ENCODE results near the gene TMED10. TPM values are rescaled to one million over a fixed set of nuclear protein-coding genes. Genes with fewer than 3 reads are reported as not detected.

The TMED10 gene
- polyA plus RNA-seq, 1 donor from 2014 or later: 146 TPM

GRCh38 chr14:75163677-75164076, 12.7 kb downstream of the TMED10 start:
- H3K4me3 ChIP-seq (ENCODE audit: low read length): no peak overlapping the region
- TF ChIP-seq EP300 (conservative IDR thresholded peaks at IDR 0.05; ENCODE audit: poor library complexity, severe bottlenecking): no peak
- TF ChIP-seq REST (IDR thresholded peaks at IDR 0.05; ENCODE audit: borderline replicate concordance): no peak
- no peak for TF ChIP-seq SMC3 (conservative IDR thresholded peaks at IDR 0.05; ENCODE audit: poor library complexity)
- TF ChIP-seq CTCF (IDR thresholded peaks at IDR 0.05; ENCODE audit: poor library complexity, severe bottlenecking): no peak
- no peak for TF ChIP-seq RAD21 (conservative IDR thresholded peaks at IDR 0.05)
- TF ChIP-seq POLR2AphosphoS5 (IDR thresholded peaks at IDR 0.05): no peak
- TF ChIP-seq TAF1 (IDR thresholded peaks at IDR 0.05; ENCODE audit: low read depth): no peak
- no peak for TF ChIP-seq EZH2 (IDR thresholded peaks at IDR 0.05; ENCODE audit: borderline replicate concordance, insufficient read depth, low read length, poor library complexity, severe bottlenecking)
- no peak for TF ChIP-seq MXI1 (conservative IDR thresholded peaks at IDR 0.05; ENCODE audit: poor library complexity, severe bottlenecking)
- no peak overlapping the region for H3K9ac ChIP-seq (ENCODE audit: low read length)
- no peak overlapping the region for H3K4me2 ChIP-seq (ENCODE audit: low read length)
- no peaks in the 10 kb centered on the region for H3K36me3 ChIP-seq (ENCODE audit: insufficient read depth, low read length)
- no peaks in the 10 kb centered on the region for H3F3A ChIP-seq (ENCODE audit: insufficient read depth, low read length, poor library complexity, severe bottlenecking)
- no peaks in the 10 kb centered on the region for H3K9me3 ChIP-seq (ENCODE audit: low read length)
- no peaks in the 10 kb centered on the region for H3K9me2 ChIP-seq (ENCODE audit: insufficient read depth, low read length)
- peaks cover 48% of the 10 kb centered on the region for H3K79me2 ChIP-seq (replicated peaks; ENCODE audit: insufficient read depth, low read length)
- H3K27me3 ChIP-seq (ENCODE audit: insufficient read depth, low read depth, low read length): no peaks in the 10 kb centered on the region
- H3K27ac ChIP-seq (ENCODE audit: low read length): no peak overlapping the region
- H2AFZ ChIP-seq (ENCODE audit: low read depth, low read length): no peak overlapping the region
- H4K20me1 ChIP-seq (ENCODE audit: insufficient read depth): no peaks in the 10 kb centered on the region

- Histone ChIP-seq H3K79me2 (replicated peaks; ENCODE audit: insufficient read depth, low read length) (peaks cover 41% of the 10 kb centered on the region), H4K20me1 (ENCODE audit: insufficient read depth) (no peaks in the 10 kb centered on the region), H3K27me3 (ENCODE audit: insufficient read depth, low read depth, low read length) (no peaks in the 10 kb centered on the region), H3K9me2 (ENCODE audit: insufficient read depth, low read length) (no peaks in the 10 kb centered on the region), H3K36me3 (ENCODE audit: insufficient read depth, low read length) (no peaks in the 10 kb centered on the region), H3K9me3 (ENCODE audit: low read length) (no peaks in the 10 kb centered on the region), H3K27ac (ENCODE audit: low read length) (no peak overlapping the region), H2AFZ (ENCODE audit: low read depth, low read length) (no peak overlapping the region), H3K4me2 (ENCODE audit: low read length) (no peak overlapping the region), H3F3A (ENCODE audit: insufficient read depth, low read length, poor library complexity, severe bottlenecking) (no peaks in the 10 kb centered on the region), H3K4me3 (ENCODE audit: low read length) (no peak overlapping the region), H3K9ac (ENCODE audit: low read length) (no peak overlapping the region)
- no peak for TF ChIP-seq MXI1 (conservative IDR thresholded peaks at IDR 0.05; ENCODE audit: poor library complexity, severe bottlenecking)
- no peak for TF ChIP-seq TAF1 (IDR thresholded peaks at IDR 0.05; ENCODE audit: low read depth)
Observed at GRCh38 chr14:75162631-75163030, 13.8 kb downstream of the TMED10 start.
